Left cardiac atrium (tissue), 2 donors: ENCODE results near the gene SLC5A3. TPM values are rescaled to one million over a fixed set of nuclear protein-coding genes. Genes with fewer than 3 reads are reported as not detected.

Source experiments
- total RNA-seq, 2 donors: library from RNA; stranded (reverse); fragmentation: NEBNext Ultra II Directional; extraction: Animal tissue kit (Norgen Biotek cat#: 25700); gene quantifications; one replicate each; pipeline ENCODE4 v1.2.1, GENCODE V29; 2021
- donor health status: DM: no; HTN: yes; CAD: no; lungs with severe emphysema.
- donor health status: DM: yes; HTN: yes; CAD: no.

The SLC5A3 gene
- total RNA-seq, 2 donors from 2014 or later = 6.6 to 13.4 TPM

Other genes starting within 250 kb of the SLC5A3 start
- 100 to 1,000 TPM; 534 to 568 TPM for gene ATP5PO, start 157.8 kb upstream of the SLC5A3 start, total RNA-seq
- 10 to 100 TPM; 54.8 to 67.2 TPM for gene MRPS6, start within 50 bp of the SLC5A3 start, total RNA-seq